Breast epithelium (tissue), 3 donors: ENCODE data around the gene RPS21.

ENCODE experiments used
- CTCF ChIP-seq, 3 donors: fragments of 450-650 bp; IDR thresholded peaks; one replicate each; pipeline ENCODE4 v1.5.1; 2016 to 2017; ENCODE audit warnings: antibody characterized with exemption in 3 of 3, mild to moderate bottlenecking in 3 of 3, moderate library complexity in 3 of 3
- POLR2A ChIP-seq: fragments of 450-650 bp; IDR thresholded peaks from one replicate; pipeline ENCODE4 v1.6.1; 2016; ENCODE audit warnings: antibody characterized with exemption, mild to moderate bottlenecking, moderate library complexity

GRCh38 chr20:62339647-62340062 is 47.2 kb upstream of the RPS21 start:
- TF ChIP-seq POLR2A (no peak), CTCF (IDR thresholded peaks at IDR 0.05) (no peak)
